ENCODE data around the gene PXT1.

PXT1 gene

DNA sequence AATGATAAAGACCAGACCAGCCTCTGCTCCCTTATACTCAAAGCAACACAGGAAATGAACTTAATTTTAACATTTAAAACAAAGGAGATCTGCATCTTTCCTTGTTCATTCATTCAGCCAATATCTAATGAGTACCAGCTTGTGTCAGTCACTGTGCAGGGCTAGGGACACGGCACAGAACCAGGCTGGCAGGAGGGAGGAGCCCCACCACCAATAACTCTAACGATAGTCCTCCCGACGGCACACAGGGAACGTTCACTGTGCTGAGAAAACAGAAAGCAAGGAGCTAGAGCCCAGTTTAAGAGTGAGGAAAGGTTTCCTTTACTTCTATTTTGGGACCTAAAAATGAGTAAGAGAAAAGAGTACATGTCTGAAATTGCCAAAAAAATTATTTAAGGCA lies 65.1 kb downstream of the PXT1 start:
- H3K27ac ChIP-seq (ENCODE audit: low read depth, low read length), result no peak overlapping the region
- no peaks in the 10 kb centered on the region for H3K9me3 ChIP-seq (ENCODE audit: control insufficient read depth, insufficient read depth, low read length)
- no peak overlapping the region for H3K4me3 ChIP-seq (ENCODE audit: low read depth, low read length)
- H3K27me3 ChIP-seq (ENCODE audit: control insufficient read depth, insufficient read depth, low read length), result no peaks in the 10 kb centered on the region
- H3K36me3 ChIP-seq (ENCODE audit: control insufficient read depth, insufficient read depth, low read length), result no peaks in the 10 kb centered on the region
- 0 out of 2 replicates have a peak, but pooled peaks cover 4% of the 10 kb centered on the region for H3K4me1 ChIP-seq (ENCODE audit: control insufficient read depth, insufficient read depth, low read length)
- no peak overlapping the region for H3K9ac ChIP-seq (ENCODE audit: low read depth, low read length)

DNA sequence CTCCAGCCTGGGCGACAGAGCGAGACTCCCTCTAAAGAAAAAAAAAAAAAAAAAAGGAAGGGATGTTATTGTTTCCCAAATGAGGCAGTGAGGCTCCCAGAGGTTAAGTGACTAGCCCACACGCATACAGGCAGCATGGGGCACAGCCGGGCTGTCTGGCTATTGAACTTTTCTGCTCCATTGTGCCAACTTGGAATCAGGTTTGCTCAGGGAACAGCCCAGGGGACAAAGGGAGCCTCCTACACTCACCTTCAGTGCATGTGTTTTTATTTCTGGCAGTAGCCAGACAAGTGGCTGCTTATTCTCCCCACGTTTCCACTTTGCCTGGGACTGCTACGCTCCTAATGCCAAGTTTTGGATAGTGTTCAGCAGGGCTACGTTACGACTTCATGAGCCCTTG lies 65.9 kb downstream of the PXT1 start:
- H3K9me3 ChIP-seq (ENCODE audit: control insufficient read depth, insufficient read depth, low read length), result no peaks in the 10 kb centered on the region
- H3K27ac ChIP-seq (ENCODE audit: low read depth, low read length), result no peak overlapping the region
- H3K9ac ChIP-seq (ENCODE audit: low read depth, low read length), result no peak overlapping the region
- no peaks in the 10 kb centered on the region for H3K36me3 ChIP-seq (ENCODE audit: control insufficient read depth, insufficient read depth, low read length)
- H3K4me1 ChIP-seq (ENCODE audit: control insufficient read depth, insufficient read depth, low read length), result no peaks in the 10 kb centered on the region
- H3K4me3 ChIP-seq (ENCODE audit: low read depth, low read length), result no peak overlapping the region
- H3K27me3 ChIP-seq (ENCODE audit: control insufficient read depth, insufficient read depth, low read length), result no peaks in the 10 kb centered on the region

DNA sequence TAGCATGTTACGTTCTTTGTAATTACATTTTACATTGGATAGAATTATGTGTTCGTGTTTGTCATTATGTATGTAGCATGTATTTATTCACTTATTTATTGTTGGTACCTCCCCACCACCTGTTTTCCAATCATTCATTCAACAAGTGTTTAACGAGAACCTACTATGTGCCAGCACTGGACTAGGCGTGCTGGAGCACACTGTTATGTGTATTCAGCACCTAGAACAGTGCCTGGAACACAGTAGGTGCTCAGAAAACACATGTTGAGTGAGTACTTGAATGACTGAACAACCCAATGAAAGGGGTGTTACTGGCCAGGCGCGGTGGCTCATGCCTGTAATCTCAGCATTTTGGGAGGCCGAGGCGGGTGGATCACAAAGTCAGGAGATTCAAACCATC lies 66.5 kb downstream of the PXT1 start:
- Histone ChIP-seq H3K36me3 (ENCODE audit: control insufficient read depth, insufficient read depth, low read length) (no peaks in the 10 kb centered on the region), H3K9me3 (ENCODE audit: control insufficient read depth, insufficient read depth, low read length) (no peaks in the 10 kb centered on the region), H3K9ac (ENCODE audit: low read depth, low read length) (no peak overlapping the region), H3K27ac (ENCODE audit: low read depth, low read length) (no peak overlapping the region), H3K27me3 (ENCODE audit: control insufficient read depth, insufficient read depth, low read length) (no peaks in the 10 kb centered on the region), H3K4me1 (ENCODE audit: control insufficient read depth, insufficient read depth, low read length) (no peaks in the 10 kb centered on the region), H3K4me3 (ENCODE audit: low read depth, low read length) (no peak overlapping the region)

DNA sequence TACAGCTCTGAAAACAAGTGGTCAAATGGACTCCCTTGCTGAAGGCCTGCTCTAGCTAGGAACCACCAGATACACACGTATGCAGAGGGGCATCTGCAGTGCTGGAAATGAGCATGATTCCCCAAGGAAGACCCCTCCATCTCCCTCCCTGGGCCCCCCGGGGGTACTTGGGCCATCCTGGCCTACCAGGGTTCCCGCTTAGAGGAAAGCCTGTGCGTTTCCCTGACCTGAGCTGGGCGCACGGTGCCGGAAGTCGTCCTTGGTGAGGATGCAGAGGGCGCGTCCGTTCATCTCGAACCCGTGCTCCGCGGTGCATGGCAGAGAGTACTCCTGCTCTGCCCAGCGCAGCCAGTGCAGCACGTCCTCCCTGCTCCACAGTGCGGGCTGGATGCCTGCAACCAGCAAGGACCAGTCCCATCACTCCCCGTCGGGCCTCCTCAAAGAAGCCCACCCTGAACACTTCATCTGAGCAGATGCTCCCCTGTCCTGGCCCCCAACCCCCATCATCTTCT lies 67.0 kb downstream of the PXT1 start:
- Histone ChIP-seq H3K36me3 (ENCODE audit: control insufficient read depth, insufficient read depth, low read length) (no peaks in the 10 kb centered on the region), H3K27me3 (ENCODE audit: control insufficient read depth, insufficient read depth, low read length) (no peaks in the 10 kb centered on the region), H3K4me3 (ENCODE audit: low read depth, low read length) (no peak overlapping the region), H3K9me3 (ENCODE audit: control insufficient read depth, insufficient read depth, low read length) (no peaks in the 10 kb centered on the region), H3K27ac (ENCODE audit: low read depth, low read length) (no peak overlapping the region), H3K4me1 (ENCODE audit: control insufficient read depth, insufficient read depth, low read length) (no peaks in the 10 kb centered on the region), H3K9ac (ENCODE audit: low read depth, low read length) (no peak overlapping the region)

DNA sequence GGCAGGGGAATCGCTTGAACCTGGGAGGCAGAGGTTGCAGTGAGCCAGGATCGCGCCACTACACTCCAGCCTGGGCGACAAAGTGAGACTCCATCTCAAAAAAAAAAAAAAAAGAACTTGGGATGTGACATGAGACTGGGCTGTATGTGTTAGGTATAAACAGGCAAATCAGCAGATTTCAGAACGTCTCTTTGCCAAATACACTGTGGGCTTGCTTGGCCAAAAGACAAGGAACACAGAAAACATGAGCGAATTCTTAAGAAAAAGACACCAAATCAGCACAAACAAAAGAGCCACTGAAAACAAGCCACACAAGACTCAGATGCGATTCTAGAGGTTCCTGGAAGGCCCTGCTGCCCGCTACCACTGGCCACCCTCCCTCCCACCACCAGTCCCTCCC lies 67.7 kb downstream of the PXT1 start:
- H3K9me3 ChIP-seq (ENCODE audit: control insufficient read depth, insufficient read depth, low read length), result no peaks in the 10 kb centered on the region
- H3K27me3 ChIP-seq (ENCODE audit: control insufficient read depth, insufficient read depth, low read length), result no peaks in the 10 kb centered on the region
- H3K9ac ChIP-seq (ENCODE audit: low read depth, low read length), result no peak overlapping the region
- no peaks in the 10 kb centered on the region for H3K36me3 ChIP-seq (ENCODE audit: control insufficient read depth, insufficient read depth, low read length)
- no peak overlapping the region for H3K27ac ChIP-seq (ENCODE audit: low read depth, low read length)
- H3K4me3 ChIP-seq (ENCODE audit: low read depth, low read length), result no peak overlapping the region
- H3K4me1 ChIP-seq (ENCODE audit: control insufficient read depth, insufficient read depth, low read length), result no peaks in the 10 kb centered on the region

DNA sequence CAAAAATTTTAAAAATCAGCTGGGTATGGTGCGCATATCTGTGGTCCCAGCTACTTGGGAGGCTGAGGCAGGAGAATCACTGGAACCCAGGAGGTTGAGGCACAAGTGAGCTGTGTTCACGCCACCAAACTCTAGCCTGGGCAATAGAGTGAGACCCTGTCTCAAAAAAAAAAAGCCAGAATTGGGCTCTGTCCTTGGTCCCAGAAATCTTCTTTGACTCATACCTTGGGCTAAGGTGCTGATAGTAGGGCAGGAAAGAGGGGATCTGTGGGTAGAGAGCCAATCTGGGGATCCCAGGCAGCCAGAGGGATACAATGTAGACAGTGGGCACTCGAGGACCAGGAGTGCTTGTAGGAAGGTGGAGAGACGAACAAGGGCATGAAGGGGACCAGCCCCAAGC lies 68.5 kb downstream of the PXT1 start:
- Histone ChIP-seq H3K9ac (ENCODE audit: low read depth, low read length) (no peak overlapping the region), H3K36me3 (ENCODE audit: control insufficient read depth, insufficient read depth, low read length) (no peaks in the 10 kb centered on the region), H3K4me3 (ENCODE audit: low read depth, low read length) (no peak overlapping the region), H3K27me3 (ENCODE audit: control insufficient read depth, insufficient read depth, low read length) (no peaks in the 10 kb centered on the region), H3K9me3 (ENCODE audit: control insufficient read depth, insufficient read depth, low read length) (no peaks in the 10 kb centered on the region), H3K27ac (ENCODE audit: low read depth, low read length) (no peak overlapping the region), H3K4me1 (ENCODE audit: control insufficient read depth, insufficient read depth, low read length) (no peaks in the 10 kb centered on the region)

DNA sequence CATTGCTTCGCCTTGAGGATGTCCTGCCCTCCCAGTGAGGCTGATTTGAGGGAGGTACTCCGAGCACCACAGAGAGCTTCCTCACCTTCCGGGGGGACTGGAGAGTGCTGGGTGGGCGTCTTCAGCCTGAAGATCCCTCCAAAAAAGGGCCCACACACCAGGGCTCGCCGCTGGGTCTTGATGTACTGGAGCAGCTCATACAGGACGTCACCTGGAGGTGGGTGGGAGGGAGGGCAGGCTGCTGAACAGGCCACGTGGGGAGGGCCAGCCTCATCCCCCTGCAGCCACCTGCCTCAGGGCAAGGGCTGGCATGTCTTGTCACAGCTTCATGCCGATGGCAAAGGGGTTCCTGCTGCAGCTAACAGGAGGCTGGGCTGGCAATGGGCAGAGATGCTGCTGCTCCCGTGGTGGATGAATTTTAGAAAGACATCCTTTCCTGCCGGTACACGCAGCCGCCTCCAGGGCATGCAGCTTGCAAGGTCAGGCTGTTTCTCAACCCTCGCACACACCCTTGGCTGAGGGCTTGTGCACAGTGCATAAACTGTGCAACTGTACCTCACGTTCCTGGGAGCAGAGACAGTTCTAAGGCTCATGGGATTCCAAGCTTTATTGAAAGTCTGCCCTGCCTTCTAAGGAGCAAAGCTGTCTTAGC lies 69.2 kb downstream of the PXT1 start:
- H3K4me3 ChIP-seq (ENCODE audit: low read depth, low read length), result no peak overlapping the region
- no peaks in the 10 kb centered on the region for H3K27me3 ChIP-seq (ENCODE audit: control insufficient read depth, insufficient read depth, low read length)
- H3K9me3 ChIP-seq (ENCODE audit: control insufficient read depth, insufficient read depth, low read length), result no peaks in the 10 kb centered on the region
- no peaks in the 10 kb centered on the region for H3K4me1 ChIP-seq (ENCODE audit: control insufficient read depth, insufficient read depth, low read length)
- H3K9ac ChIP-seq (ENCODE audit: low read depth, low read length), result no peak overlapping the region
- H3K36me3 ChIP-seq (ENCODE audit: control insufficient read depth, insufficient read depth, low read length), result no peaks in the 10 kb centered on the region
- H3K27ac ChIP-seq (ENCODE audit: low read depth, low read length), result no peak overlapping the region

DNA sequence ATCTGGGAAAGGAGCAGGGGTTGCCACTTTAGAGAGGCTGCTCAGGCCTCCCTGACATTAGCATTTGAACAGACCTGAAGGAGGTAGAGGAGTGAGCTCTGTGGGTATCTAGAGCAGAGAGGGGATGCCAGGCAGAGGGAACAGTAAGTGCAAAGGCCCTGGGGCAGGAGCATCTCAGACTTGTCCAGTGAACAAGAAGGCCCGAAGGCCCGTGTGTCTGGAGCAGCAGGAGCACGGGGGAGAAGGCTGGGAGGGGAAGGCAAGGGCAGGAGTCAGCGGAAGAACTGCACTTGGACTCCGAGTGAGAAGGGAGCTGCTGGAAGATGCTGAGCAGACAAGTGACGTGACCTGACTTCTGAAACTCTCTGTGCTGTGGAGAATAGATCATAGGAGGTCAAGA lies 70.6 kb downstream of the PXT1 start:
- H3K4me1 ChIP-seq (ENCODE audit: control insufficient read depth, insufficient read depth, low read length), result no peaks in the 10 kb centered on the region
- no peak overlapping the region for H3K9ac ChIP-seq (ENCODE audit: low read depth, low read length)
- no peak overlapping the region for H3K27ac ChIP-seq (ENCODE audit: low read depth, low read length)
- H3K27me3 ChIP-seq (ENCODE audit: control insufficient read depth, insufficient read depth, low read length), result no peaks in the 10 kb centered on the region
- no peaks in the 10 kb centered on the region for H3K36me3 ChIP-seq (ENCODE audit: control insufficient read depth, insufficient read depth, low read length)
- H3K4me3 ChIP-seq (ENCODE audit: low read depth, low read length), result no peak overlapping the region
- H3K9me3 ChIP-seq (ENCODE audit: control insufficient read depth, insufficient read depth, low read length), result no peaks in the 10 kb centered on the region

DNA sequence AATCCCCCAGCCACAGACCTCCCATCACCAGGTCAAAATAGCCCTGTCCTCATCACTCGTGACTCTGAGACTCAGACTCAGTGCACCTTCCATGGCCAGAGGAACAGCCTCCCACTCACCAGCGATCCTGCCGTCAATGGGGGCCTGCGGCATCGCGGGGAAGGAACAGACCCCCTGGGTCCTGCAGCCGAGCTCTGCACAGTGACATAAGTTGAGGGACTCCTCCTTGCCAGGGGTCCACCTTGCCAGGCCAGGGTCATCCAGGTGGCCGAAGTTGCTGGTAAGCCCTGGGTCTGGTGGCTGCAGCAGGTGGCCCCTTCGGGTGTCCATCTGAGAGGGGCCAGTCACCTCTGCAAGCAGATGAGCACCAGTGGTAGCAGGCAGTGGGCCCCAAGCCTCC lies 71.4 kb downstream of the PXT1 start:
- H3K27ac ChIP-seq (ENCODE audit: low read depth, low read length), result no peak overlapping the region
- no peaks in the 10 kb centered on the region for H3K9me3 ChIP-seq (ENCODE audit: control insufficient read depth, insufficient read depth, low read length)
- H3K4me3 ChIP-seq (ENCODE audit: low read depth, low read length), result no peak overlapping the region
- no peaks in the 10 kb centered on the region for H3K27me3 ChIP-seq (ENCODE audit: control insufficient read depth, insufficient read depth, low read length)
- no peaks in the 10 kb centered on the region for H3K36me3 ChIP-seq (ENCODE audit: control insufficient read depth, insufficient read depth, low read length)
- no peak overlapping the region for H3K9ac ChIP-seq (ENCODE audit: low read depth, low read length)
- H3K4me1 ChIP-seq (ENCODE audit: control insufficient read depth, insufficient read depth, low read length), result no peaks in the 10 kb centered on the region

DNA sequence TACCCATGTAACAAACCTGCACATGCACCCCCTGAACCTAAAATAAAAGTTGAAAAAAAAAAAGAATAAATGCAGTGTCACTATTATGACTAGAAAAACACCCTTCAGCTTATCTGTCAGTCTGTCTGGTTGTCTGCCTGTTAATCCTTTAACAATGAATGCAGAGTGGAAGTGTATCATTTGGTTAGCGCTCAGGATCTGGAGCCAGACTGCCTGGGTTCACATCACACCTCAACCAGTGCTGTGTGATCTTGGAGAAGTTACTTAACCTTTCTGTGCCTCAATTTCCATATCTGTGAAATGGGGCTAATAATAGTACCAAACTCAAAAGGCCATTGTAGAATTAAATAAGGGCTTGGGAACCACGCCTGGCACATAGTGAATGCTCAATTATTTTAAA lies 72.0 kb downstream of the PXT1 start:
- Histone ChIP-seq H3K27ac (ENCODE audit: low read depth, low read length) (no peak overlapping the region), H3K9me3 (ENCODE audit: control insufficient read depth, insufficient read depth, low read length) (no peaks in the 10 kb centered on the region), H3K4me1 (ENCODE audit: control insufficient read depth, insufficient read depth, low read length) (no peaks in the 10 kb centered on the region), H3K4me3 (ENCODE audit: low read depth, low read length) (no peak overlapping the region), H3K36me3 (ENCODE audit: control insufficient read depth, insufficient read depth, low read length) (no peaks in the 10 kb centered on the region), H3K27me3 (ENCODE audit: control insufficient read depth, insufficient read depth, low read length) (no peaks in the 10 kb centered on the region), H3K9ac (ENCODE audit: low read depth, low read length) (no peak overlapping the region)

DNA sequence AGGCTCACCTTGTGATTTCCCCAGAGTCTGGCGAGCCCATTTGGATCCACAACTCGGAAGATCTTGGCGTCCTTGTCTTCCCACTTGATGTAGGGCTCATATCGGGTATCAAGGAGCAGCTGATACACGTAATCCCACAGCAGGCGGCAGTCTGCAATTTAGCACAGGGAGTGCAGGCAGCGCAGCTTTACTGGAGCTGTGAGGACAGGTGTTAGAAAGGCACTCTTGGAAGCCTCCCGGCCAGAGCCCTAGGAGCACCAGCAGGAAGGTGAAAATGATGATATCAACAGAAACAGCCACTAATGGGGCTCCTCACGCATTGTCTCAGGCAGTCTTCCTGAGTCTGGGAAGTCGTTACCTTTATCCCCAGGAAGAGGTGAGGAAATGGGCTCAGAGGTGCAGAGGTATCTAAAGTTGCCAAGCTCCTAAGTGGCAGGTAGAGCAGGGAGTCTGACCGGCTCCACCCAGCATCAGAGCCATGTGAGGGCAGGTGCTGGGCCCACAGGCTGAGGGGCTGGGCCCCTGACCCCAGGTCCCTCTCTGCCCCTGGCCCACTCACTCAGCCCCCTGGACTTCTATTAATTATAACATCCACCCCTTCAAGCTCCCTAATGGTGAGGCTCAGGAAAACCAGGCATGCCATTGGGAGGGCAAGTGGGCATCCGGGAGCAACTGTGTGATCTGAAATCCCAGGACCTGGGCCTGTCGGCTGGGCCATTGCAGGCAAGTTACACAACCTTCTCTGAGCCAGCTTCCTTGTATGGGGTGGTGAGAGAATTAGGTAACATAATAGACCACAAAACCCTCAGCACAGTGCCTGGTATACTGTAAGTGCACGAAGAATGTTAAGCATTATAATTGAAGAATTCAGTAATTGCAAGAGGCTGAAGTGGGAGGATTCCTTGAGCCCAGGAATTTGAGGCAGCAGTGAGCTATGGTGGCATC lies 73.5 kb downstream of the PXT1 start:
- Histone ChIP-seq H3K4me3 (ENCODE audit: low read depth, low read length) (no peak overlapping the region), H3K4me1 (ENCODE audit: control insufficient read depth, insufficient read depth, low read length) (no peaks in the 10 kb centered on the region), H3K36me3 (ENCODE audit: control insufficient read depth, insufficient read depth, low read length) (no peaks in the 10 kb centered on the region), H3K9ac (ENCODE audit: low read depth, low read length) (no peak overlapping the region), H3K27ac (ENCODE audit: low read depth, low read length) (no peak overlapping the region), H3K27me3 (ENCODE audit: control insufficient read depth, insufficient read depth, low read length) (no peaks in the 10 kb centered on the region), H3K9me3 (ENCODE audit: control insufficient read depth, insufficient read depth, low read length) (no peaks in the 10 kb centered on the region)
